Measurements from ENCODE around the gene FILIP1L. TPM values are rescaled to one million over a fixed set of nuclear protein-coding genes. Genes with fewer than 3 reads are reported as not detected.

FILIP1L gene
- total RNA-seq, 1 experiment from 2014 or later, result not detected

DNA sequence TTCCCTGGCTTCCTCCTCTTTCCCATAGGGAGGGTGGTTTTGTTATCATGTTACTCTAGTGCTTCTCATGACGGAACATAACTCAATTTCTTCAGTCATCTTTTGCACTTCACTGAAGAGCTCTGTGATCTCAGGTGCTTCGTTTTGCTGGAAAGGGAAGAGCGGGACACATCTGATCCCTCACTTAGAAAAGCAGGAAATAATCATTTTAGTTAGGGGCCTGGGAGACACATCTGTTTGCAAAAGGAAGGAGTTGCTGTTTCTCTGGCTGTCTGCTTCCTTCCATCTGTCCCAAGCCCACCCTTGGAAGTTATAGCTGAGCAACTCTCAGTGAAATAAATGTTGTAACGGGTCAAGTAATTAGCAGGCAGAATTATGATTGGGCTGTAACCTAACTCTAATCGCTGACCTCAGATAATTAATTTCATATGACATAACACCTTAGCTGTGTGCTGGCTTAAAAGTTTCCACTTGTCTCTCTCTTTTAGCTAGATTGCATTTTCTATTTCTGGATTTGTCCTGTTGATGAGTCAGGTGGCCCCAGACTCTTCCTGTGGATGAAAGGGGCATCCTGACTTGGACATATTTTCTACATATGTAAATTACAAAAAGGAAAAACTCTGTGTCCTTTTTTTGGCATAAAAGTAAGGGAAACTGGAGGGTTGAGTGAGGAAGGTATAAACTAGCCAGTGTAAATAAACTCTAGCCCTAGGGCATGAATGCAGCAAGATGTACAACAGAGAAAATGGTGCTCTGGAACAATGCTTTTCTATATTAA lies 11.0 kb upstream of the FILIP1L start:
- no peak for DNase-seq (ENCODE audit: low read depth)

GRCh38 chr3:100124201-100124761 lies 10.0 kb upstream of the FILIP1L start:
- no peak for DNase-seq (ENCODE audit: low read depth)

DNA sequence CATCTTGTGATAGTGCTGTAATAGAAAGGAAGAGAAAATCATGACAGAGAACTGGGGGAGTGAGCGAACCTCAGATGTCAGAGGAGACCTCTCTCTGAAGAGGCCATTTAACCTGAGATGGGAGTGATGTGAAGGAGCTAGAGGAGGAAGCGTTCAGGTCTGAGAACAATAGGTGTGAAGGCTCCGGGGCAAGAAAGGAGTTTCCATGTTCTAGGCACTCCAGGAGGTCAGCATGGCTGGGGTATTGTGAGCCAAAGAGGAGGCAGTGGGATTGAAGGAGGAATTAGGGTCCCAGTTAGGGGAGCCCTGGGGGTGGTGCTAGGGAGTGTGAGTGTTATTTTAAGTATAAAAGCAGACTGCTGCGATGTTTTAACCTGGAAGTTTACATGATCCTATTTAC lies 8.8 kb upstream of the FILIP1L start:
- no peak for DNase-seq (ENCODE audit: low read depth)

- no peak for DNase-seq (ENCODE audit: low read depth)
These were observed 8.0 kb upstream of the FILIP1L start for GRCh38 chr3:100122321-100122720.

- no peak for DNase-seq (ENCODE audit: low read depth)
These were observed 6.4 kb upstream of the FILIP1L start for GRCh38 chr3:100120693-100121092.

- no peak for DNase-seq (ENCODE audit: low read depth)
These were observed 5.7 kb upstream of the FILIP1L start for GRCh38 chr3:100120012-100120411.

- DNase-seq (ENCODE audit: low read depth), result no peak
These were observed 2.8 kb upstream of the FILIP1L start for GRCh38 chr3:100117093-100117492.

GRCh38 chr3:100113723-100114412 lies 433 bp downstream of the FILIP1L start:
- DNase-seq (ENCODE audit: low read depth), result no peak

DNA sequence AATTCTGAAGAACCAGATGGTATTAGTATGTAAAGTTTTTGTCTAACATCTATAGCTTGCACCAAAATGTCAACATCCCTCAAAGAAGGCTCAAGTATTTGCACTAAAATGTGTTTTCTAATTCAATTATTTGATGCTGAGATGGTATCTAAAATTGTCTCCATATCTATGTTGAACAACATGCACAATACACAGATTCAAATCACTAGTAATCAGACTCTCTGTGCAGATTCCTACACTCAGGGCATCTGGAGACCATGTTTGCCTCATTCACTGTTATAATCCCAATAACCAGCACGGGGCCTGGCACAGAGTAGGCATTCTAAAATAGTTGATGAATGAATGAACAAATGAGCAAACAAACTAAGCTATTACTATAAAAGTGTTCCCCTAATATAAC lies 2.6 kb downstream of the FILIP1L start:
- DNase-seq (ENCODE audit: low read depth), result no peak

DNA sequence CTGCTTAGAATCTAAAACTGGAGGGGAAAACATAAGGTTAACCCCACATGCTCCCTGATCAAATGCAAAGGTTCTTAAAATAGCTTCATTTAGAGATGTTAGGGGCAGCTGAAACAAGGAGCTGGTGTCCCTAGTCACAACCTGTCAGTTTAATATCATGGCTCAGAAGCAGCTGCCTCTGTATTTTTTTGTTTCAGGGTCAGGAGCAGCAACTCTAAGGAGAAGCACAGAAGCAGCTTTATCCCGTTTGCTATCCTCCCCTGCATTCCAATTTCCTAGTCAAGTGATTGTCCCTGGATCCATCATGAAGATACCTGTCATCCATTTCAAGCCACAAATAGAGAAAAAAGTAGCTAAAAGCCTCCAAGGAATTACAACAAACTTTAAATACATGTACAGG lies 4.1 kb downstream of the FILIP1L start:
- DNase-seq (ENCODE audit: low read depth), result no peak

DNA sequence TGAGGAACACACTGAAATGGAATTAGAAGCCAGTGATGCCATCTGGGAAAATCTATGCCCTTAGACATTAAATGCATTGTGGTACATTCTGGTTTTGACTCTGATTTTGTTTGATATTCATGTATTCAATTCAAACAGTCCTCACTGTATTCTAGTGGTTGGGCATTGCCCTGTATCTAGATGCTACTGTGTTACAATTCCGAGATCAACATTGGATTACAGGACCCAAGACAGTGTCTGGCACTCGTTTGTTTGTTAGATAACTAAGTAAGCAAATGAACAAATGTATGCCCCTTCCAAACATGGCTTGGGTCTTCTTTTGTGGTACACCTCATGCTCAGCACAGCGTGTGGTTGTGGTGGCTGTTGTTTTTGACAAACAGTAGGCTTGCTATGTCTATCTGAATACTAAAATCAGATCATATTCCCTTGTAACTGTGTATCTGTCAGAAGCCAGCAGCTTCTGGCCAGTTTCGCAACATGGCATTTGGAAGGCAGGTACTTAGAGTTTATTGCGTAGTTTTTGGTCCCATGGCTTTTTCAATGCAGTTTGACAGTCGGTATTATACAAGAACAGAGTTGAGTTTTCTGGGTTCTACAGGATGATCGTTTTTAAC lies 5.7 kb downstream of the FILIP1L start:
- DNase-seq (ENCODE audit: low read depth), result no peak

- DNase-seq (ENCODE audit: low read depth), result peak; percentile 38
These were observed 7.0 kb downstream of the FILIP1L start for GRCh38 chr3:100107221-100107814.

- DNase-seq (ENCODE audit: low read depth), result no peak
These were observed 7.7 kb downstream of the FILIP1L start for GRCh38 chr3:100106531-100107141.

GRCh38 chr3:100106094-100106493 lies 8.2 kb downstream of the FILIP1L start:
- no peak for DNase-seq (ENCODE audit: low read depth)

DNA sequence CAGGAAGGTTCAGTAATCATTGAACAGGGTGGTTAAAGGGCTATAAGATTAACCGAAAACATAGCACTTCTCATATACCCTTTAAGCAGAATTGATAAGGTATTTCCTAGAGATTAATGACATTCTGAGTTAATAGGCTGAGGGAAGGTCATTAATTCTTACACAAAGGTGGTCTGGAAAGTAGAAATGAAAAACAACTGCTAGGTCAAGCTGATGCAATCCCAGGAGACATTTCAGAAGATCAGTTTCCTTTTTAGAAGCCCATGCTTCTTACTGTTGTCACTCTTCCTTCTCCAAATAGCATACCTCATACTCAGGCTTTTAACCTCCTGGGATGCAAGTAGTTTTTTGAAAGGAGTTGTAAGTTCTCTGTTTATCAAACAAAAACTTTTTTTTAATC lies 8.8 kb downstream of the FILIP1L start:
- DNase-seq (ENCODE audit: low read depth), result no peak

DNA sequence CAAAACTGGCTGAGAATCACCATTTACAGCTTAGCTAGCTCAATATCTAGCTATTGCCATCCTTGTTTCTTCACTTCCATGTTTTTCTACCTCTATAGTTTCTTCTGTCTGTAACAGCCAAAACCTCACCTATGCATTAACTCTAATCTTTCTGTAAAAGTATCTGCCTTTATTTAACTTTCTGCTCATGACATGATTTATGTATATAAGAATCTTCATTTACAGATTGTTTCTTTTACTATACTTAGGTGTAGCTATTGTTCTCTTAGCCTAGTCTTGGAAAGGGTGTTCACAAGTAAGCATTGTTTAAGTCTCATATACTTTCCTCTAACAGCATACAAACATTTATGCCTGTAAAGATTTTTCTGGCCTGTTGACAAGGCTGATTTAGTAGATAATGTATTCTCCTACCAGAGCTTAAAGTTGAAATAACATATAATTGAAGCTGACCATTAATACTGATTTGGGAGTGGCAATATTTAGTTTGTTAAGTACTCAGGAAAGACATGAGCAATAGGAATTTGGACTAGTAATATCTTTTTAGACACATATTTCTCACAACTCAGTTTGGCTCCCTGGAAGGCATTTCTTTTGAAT lies 9.4 kb downstream of the FILIP1L start:
- no peak for DNase-seq (ENCODE audit: low read depth)

- no peak for DNase-seq (ENCODE audit: low read depth)
These were observed 9.9 kb downstream of the FILIP1L start for GRCh38 chr3:100104442-100104798.

GRCh38 chr3:100103558-100104441 lies 10.5 kb downstream of the FILIP1L start:
- peak; percentile 67 for DNase-seq (ENCODE audit: low read depth)

GRCh38 chr3:100102757-100103156 lies 11.5 kb downstream of the FILIP1L start:
- no peak for DNase-seq (ENCODE audit: low read depth)

- no peak for DNase-seq (ENCODE audit: low read depth)
These were observed 13.9 kb downstream of the FILIP1L start for GRCh38 chr3:100100425-100100824.

Measured in HT1080 (cell line).